ENCODE measurements around the gene PSMD1.

Gene PSMD1

DNA sequence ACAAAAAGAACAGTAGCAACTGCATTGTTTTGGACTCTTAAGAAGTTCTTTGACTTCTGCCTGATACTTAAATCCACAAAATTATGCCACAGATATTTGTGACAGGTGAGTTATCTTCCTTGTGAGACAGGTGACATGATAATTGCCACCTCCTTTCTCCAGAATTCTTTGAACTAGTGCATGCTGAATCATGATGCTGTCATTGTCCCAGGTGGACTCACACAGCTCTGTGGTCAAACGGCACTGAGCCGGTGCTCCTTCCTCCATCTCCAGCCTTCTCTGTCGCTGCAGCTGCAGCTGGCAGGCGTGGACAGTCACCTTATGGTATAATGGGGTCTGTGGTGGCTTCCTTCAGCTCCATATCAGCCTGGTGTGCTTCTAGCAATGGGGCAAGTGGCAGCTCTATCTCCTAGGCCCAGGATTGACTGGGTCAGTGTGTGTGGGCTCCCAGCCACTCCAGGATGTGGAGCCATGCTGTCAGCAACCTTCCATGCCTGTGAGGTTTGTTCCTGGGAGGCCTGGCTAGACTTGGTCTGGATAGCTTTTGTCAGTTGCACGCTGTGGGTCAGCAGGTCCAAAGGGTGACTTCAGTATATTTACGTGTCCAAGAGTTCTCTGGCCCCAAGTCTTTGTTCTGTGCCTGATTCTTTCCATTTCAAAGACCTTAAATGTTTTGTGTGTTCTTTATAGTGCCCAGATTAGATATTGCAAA, 157.4 kb downstream of the PSMD1 start:
- no peak for DNase-seq

- DNase-seq = no peak
Measured at GRCh38 chr2:231218366-231218765, 161.7 kb downstream of the PSMD1 start.

DNA sequence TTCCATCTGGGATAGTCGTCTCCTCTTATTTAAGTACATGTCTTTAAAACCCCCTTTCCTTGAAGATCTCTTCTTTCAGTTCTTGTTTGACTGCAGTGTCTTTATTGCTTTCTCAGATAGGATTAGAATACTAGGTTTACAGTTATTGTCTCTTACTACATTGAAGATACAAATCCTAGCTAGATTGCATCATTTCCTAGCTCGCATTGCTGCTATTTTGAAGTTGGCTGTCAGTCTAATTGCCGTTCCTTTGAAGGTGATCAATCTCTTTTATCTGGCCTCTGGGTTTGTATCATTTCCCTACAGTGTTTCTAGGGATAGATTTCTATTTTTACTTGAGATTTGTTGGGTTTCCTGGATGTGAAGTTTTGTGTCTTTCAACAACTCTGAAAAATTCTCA, 162.6 kb downstream of the PSMD1 start:
- DNase-seq = no peak

GRCh38 chr2:231221761-231222160, 165.1 kb downstream of the PSMD1 start:
- DNase-seq = no peak
